Astrocyte (in vitro differentiated cells and primary cell): ENCODE results near the gene CAPN7. TPM values are rescaled to one million over a fixed set of nuclear protein-coding genes. Genes with fewer than 3 reads are reported as not detected.
"Not testable (repeated sequence)": the region's sequence is repeated elsewhere in the genome, so short reads cannot be mapped to it uniquely, and the experiment has no call there.

Source experiments
- DNase-seq: peaks from one replicate; pipeline ENCODE4 v3.0.0-alpha.2; 2010; ENCODE audit warnings: low read depth
- FAIRE-seq: peaks from 2 replicates; lab custom pipeline; 2011; peaks lifted over from hg19 to GRCh38; lab: Jason Lieb, UNC
- H2AFZ ChIP-seq: 2 replicates; pipeline ENCODE4 v1.6.0; 2012; ENCODE audit warnings: low read depth, low read length, inconsistent platforms
- H3K27ac ChIP-seq: 2 replicates; pipeline ENCODE4 v1.5.1; 2011; ENCODE audit warnings: low read depth, low read length, inconsistent platforms
- H3K27me3 ChIP-seq: 2 replicates; pipeline ENCODE4 v1.6.0; 2011; ENCODE audit warnings: low read length, inconsistent platforms; ENCODE audit not compliant: insufficient read depth
- H3K36me3 ChIP-seq: 2 replicates; pipeline ENCODE4 v1.5.1; 2011; ENCODE audit warnings: low read length, inconsistent platforms; ENCODE audit not compliant: insufficient read depth
- H3K4me1 ChIP-seq: 2 replicates; pipeline ENCODE4 v1.5.1; 2011; ENCODE audit warnings: low read length, inconsistent platforms; ENCODE audit not compliant: insufficient read depth
- H3K4me2 ChIP-seq: 2 replicates; pipeline ENCODE4 v1.6.0; 2012; ENCODE audit warnings: low read length, inconsistent platforms
- H3K4me3 ChIP-seq: 2 replicates; pipeline ENCODE4 v1.5.1; 2011; ENCODE audit warnings: low read depth, mild to moderate bottlenecking, low read length, inconsistent platforms; ENCODE audit not compliant: insufficient read depth
- H3K79me2 ChIP-seq: 2 replicates; pipeline ENCODE4 v1.6.0; 2012; ENCODE audit warnings: mild to moderate bottlenecking, low read length, inconsistent platforms; ENCODE audit not compliant: insufficient read depth
- H3K9ac ChIP-seq: 2 replicates; pipeline ENCODE4 v1.6.0; 2012; ENCODE audit warnings: mild to moderate bottlenecking, low read length, inconsistent platforms
- H3K9me3 ChIP-seq: 2 replicates; pipeline ENCODE4 v1.5.1; 2012; ENCODE audit warnings: low read depth, mild to moderate bottlenecking, low read length, inconsistent platforms; ENCODE audit not compliant: insufficient read depth
- H4K20me1 ChIP-seq: 2 replicates; pipeline ENCODE4 v1.6.0; 2012; ENCODE audit warnings: low read length, inconsistent platforms; ENCODE audit not compliant: insufficient read depth
- H3K27ac Mint-ChIP-seq: one replicate; pipeline ENCODE4 v1.8.0; 2021; ENCODE audit warnings: mild to moderate bottlenecking, mixed read lengths; ENCODE audit not compliant: unreplicated experiment
- H3K27me3 Mint-ChIP-seq: one replicate; pipeline ENCODE4 v1.8.0; 2021; ENCODE audit warnings: low read depth, mixed read lengths; ENCODE audit not compliant: unreplicated experiment
- H3K36me3 Mint-ChIP-seq: one replicate; pipeline ENCODE4 v1.8.0; 2021; ENCODE audit warnings: low read depth, mixed read lengths; ENCODE audit not compliant: unreplicated experiment
- H3K4me1 Mint-ChIP-seq: one replicate; pipeline ENCODE4 v1.8.0; 2021; ENCODE audit warnings: low read depth, mixed read lengths; ENCODE audit not compliant: unreplicated experiment
- H3K4me3 Mint-ChIP-seq: one replicate; pipeline ENCODE4 v1.8.0; 2021; ENCODE audit warnings: mild to moderate bottlenecking, moderate library complexity, mixed read lengths; ENCODE audit not compliant: unreplicated experiment
- H3K9me3 Mint-ChIP-seq: one replicate; pipeline ENCODE4 v1.8.0; 2021; ENCODE audit warnings: mild to moderate bottlenecking, mixed read lengths; ENCODE audit not compliant: unreplicated experiment
- CTCF ChIP-seq: IDR thresholded peaks from 2 replicates; pipeline ENCODE4 v1.5.1; 2011; ENCODE audit warnings: low read depth, mild to moderate bottlenecking, inconsistent platforms, low read length, moderate library complexity; ENCODE audit not compliant: insufficient read depth
- EZH2 ChIP-seq: IDR thresholded peaks from 2 replicates; pipeline ENCODE4 v1.6.1; 2012; ENCODE audit warnings: mild to moderate bottlenecking, low read length, inconsistent platforms; ENCODE audit not compliant: insufficient read depth
- total RNA-seq: library from RNA; stranded (reverse); gene quantifications from 2 replicates; pipeline ENCODE4 v1.2.1, GENCODE V29; 2021

Gene CAPN7
- total RNA-seq, 1 donor from 2014 or later = 36.8 TPM

- Mint-ChIP-seq H3K27ac (no peak overlapping the region), H3K4me1 (peaks cover 11% of the 10 kb centered on the region), H3K27me3 (no peaks in the 10 kb centered on the region), H3K4me3 (no peak overlapping the region), H3K36me3 (no peaks in the 10 kb centered on the region), H3K9me3 (no peaks in the 10 kb centered on the region)
- Histone ChIP-seq H2AFZ (no peak overlapping the region), H4K20me1 (no peaks in the 10 kb centered on the region), H3K4me1 (no peaks in the 10 kb centered on the region), H3K9ac (no peak overlapping the region), H3K27me3 (peaks cover 10% of the 10 kb centered on the region), H3K9me3 (no peaks in the 10 kb centered on the region), H3K79me2 (no peaks in the 10 kb centered on the region), H3K27ac (no peak overlapping the region), H3K36me3 (no peaks in the 10 kb centered on the region), H3K4me2 (no peak overlapping the region), H3K4me3 (no peak overlapping the region)
- TF ChIP-seq CTCF (no peak), EZH2 (no peak)
- no peak for DNase-seq
- no peak for FAIRE-seq
Measured at GRCh38 chr3:15186101-15186476, 20.0 kb upstream of the CAPN7 start.

- FAIRE-seq, H3K4me2 ChIP-seq, DNase-seq, H3K9me3 ChIP-seq, H3K4me3 Mint-ChIP-seq, H3K36me3 Mint-ChIP-seq, H3K27me3 ChIP-seq, H3K27ac ChIP-seq, H4K20me1 ChIP-seq, H3K9me3 Mint-ChIP-seq, H3K4me3 ChIP-seq, H3K9ac ChIP-seq, H2AFZ ChIP-seq, H3K27me3 Mint-ChIP-seq, H3K36me3 ChIP-seq, H3K4me1 Mint-ChIP-seq, H3K79me2 ChIP-seq, H3K27ac Mint-ChIP-seq, H3K4me1 ChIP-seq: not testable (repeated sequence)
Measured at GRCh38 chr3:15186477-15187164, 19.4 kb upstream of the CAPN7 start.

- Mint-ChIP-seq H3K27ac (no peak overlapping the region), H3K4me1 (no peaks in the 10 kb centered on the region), H3K4me3 (no peak overlapping the region), H3K36me3 (no peaks in the 10 kb centered on the region), H3K27me3 (peaks cover 9% of the 10 kb centered on the region), H3K9me3 (peaks cover 5% of the 10 kb centered on the region)
- Histone ChIP-seq H3K27ac (no peak overlapping the region), H3K27me3 (no peaks in the 10 kb centered on the region), H3K9ac (no peak overlapping the region), H3K36me3 (no peaks in the 10 kb centered on the region), H4K20me1 (no peaks in the 10 kb centered on the region), H3K4me1 (no peaks in the 10 kb centered on the region), H2AFZ (no peak overlapping the region), H3K9me3 (no peaks in the 10 kb centered on the region), H3K4me3 (no peak overlapping the region), H3K79me2 (no peaks in the 10 kb centered on the region), H3K4me2 (no peak overlapping the region)
- FAIRE-seq (no peak), DNase-seq (no peak)
- no peak for TF ChIP-seq CTCF
- TF ChIP-seq EZH2 = no peak
Measured at GRCh38 chr3:15197340-15198029, 8.6 kb upstream of the CAPN7 start.
